K562 (cell line): Measurements from ENCODE around the gene ARIH1.

Source experiments
- CAMTA2 ChIP-seq: fragments of 250-450 bp; sonication (Bioruptor Pico); conservative IDR thresholded peaks from 2 replicates; pipeline ENCODE4 v1.5.1; 2022
- DNMT1 ChIP-seq: fragments of 450-650 bp; IDR thresholded peaks from 2 replicates; pipeline ENCODE4 v1.6.1; 2016; ENCODE audit warnings: antibody characterized with exemption, mild to moderate bottlenecking
- ESRRB ChIP-seq: fragments of 250-450 bp; sonication (Bioruptor Pico); IDR thresholded peaks from 2 replicates; pipeline ENCODE4 v1.5.0; 2020; ENCODE audit warnings: mild to moderate bottlenecking, moderate library complexity, borderline replicate concordance
- FOS ChIP-seq: IDR thresholded peaks from 3 replicates; pipeline ENCODE4 v1.6.1; 2011; ENCODE audit not compliant: insufficient read length; ENCODE audit errors: extremely low read depth
- KDM1A ChIP-seq, 2 experiments: fragments of 450-650 bp; IDR thresholded peaks; 2 replicates each; pipeline ENCODE4 v1.6.1; 2016; ENCODE audit warnings: mild to moderate bottlenecking in 2 of 2
- POLR2A ChIP-seq: fragments of 450-650 bp; conservative IDR thresholded peaks from 2 replicates; pipeline ENCODE4 v1.6.1; 2016
- RAD21 ChIP-seq, 2 experiments: fragments of 250-450 bp in 1 of 2; fragments of 450-650 bp in 1 of 2; sonication (Bioruptor Pico) in 1 of 2; formaldehyde crosslinking in 1 of 2; IDR thresholded peaks in 1 of 2; conservative IDR thresholded peaks in 1 of 2; 2 replicates each; pipeline versions ENCODE4 v1.4.0 to v1.8.0; 2020 to 2022; ENCODE audit warnings: mild to moderate bottlenecking in 2 of 2, moderate library complexity in 1 of 2
- RFX5 ChIP-seq: IDR thresholded peaks from 2 replicates; pipeline ENCODE4 v1.6.1; 2011; ENCODE audit warnings: low read depth, mild to moderate bottlenecking, improper control_type of control experiment, low read length
- SMAD1 ChIP-seq: fragments of 150-350 bp; IDR thresholded peaks from 2 replicates; pipeline ENCODE4 v1.6.1; 2014; ENCODE audit warnings: low read length, low read depth; ENCODE audit not compliant: partially characterized antibody
- ZBTB33 ChIP-seq: sonication (generic); formaldehyde crosslinking; IDR thresholded peaks from 2 replicates; pipeline ENCODE4 v1.8.1; 2023; ENCODE audit warnings: mild to moderate bottlenecking, missing genetic modification reagents
- ZNF354B ChIP-seq: fragments of 250-450 bp; sonication (Bioruptor Pico); IDR thresholded peaks from 2 replicates; pipeline ENCODE4 v1.4.0; 2020
- TF ChIP-seq, protein P1 (sequence below), 3 experiments: IDR thresholded peaks in 2 of 3; conservative IDR thresholded peaks in 1 of 3; 2 replicates each; pipeline ENCODE4 v1.5.1; 2011 to 2012; ENCODE audit warnings: low read length in 3 of 3, mild to moderate bottlenecking in 3 of 3, control low read depth in 2 of 3, improper control_type of control experiment in 1 of 3, inconsistent platforms in 1 of 3, low read depth in 1 of 3, mixed read lengths in 1 of 3, moderate library complexity in 1 of 3; ENCODE audit not compliant: insufficient read depth in 2 of 3
- TF ChIP-seq, protein P2 (sequence below): sonication (generic); formaldehyde crosslinking; IDR thresholded peaks from 2 replicates; pipeline ENCODE4 v1.9.0; 2022; ENCODE audit warnings: mild to moderate bottlenecking, missing genetic modification reagents

- TF ChIP-seq ZBTB33 (CRISPR knock-in tag), result no peak
- no peak for TF ChIP-seq DNMT1
- no peak for TF ChIP-seq ZNF354B
- TF ChIP-seq, protein P1, sequence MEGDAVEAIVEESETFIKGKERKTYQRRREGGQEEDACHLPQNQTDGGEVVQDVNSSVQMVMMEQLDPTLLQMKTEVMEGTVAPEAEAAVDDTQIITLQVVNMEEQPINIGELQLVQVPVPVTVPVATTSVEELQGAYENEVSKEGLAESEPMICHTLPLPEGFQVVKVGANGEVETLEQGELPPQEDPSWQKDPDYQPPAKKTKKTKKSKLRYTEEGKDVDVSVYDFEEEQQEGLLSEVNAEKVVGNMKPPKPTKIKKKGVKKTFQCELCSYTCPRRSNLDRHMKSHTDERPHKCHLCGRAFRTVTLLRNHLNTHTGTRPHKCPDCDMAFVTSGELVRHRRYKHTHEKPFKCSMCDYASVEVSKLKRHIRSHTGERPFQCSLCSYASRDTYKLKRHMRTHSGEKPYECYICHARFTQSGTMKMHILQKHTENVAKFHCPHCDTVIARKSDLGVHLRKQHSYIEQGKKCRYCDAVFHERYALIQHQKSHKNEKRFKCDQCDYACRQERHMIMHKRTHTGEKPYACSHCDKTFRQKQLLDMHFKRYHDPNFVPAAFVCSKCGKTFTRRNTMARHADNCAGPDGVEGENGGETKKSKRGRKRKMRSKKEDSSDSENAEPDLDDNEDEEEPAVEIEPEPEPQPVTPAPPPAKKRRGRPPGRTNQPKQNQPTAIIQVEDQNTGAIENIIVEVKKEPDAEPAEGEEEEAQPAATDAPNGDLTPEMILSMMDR (IDR thresholded peaks at IDR 0.05 in 2 of 3, conservative IDR thresholded peaks at IDR 0.05 in 1 of 3; ENCODE audit: insufficient read depth in 2 of 3, low read depth in 1 of 3, low read length in 3 of 3), result no peak
- TF ChIP-seq RAD21 (CRISPR knock-in tag; conservative IDR thresholded peaks at IDR 0.05 in 1 of 2, IDR thresholded peaks at IDR 0.05 in 1 of 2), result no peak
- no peak for TF ChIP-seq KDM1A (IDR thresholded peaks at IDR 0.05)
- TF ChIP-seq CAMTA2, result no peak
- TF ChIP-seq SMAD1, result no peak
- no peak for TF ChIP-seq RFX5
- TF ChIP-seq ESRRB (CRISPR knock-in tag), result no peak
- TF ChIP-seq POLR2A, result no peak
- no peak for TF ChIP-seq FOS
- TF ChIP-seq, protein P2, sequence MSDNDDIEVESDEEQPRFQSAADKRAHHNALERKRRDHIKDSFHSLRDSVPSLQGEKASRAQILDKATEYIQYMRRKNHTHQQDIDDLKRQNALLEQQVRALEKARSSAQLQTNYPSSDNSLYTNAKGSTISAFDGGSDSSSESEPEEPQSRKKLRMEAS (CRISPR knock-in tag), result no peak
Measured at GRCh38 chr15:72538931-72539330, 64.8 kb downstream of the ARIH1 start.
